GM12873 (cell line): ENCODE data around the gene DDA1.

Experiments
- CTCF ChIP-seq: IDR thresholded peaks from 2 replicates; pipeline ENCODE4 v1.5.1; 2012; ENCODE audit warnings: low read depth, mild to moderate bottlenecking, moderate library complexity, low read length, control low read depth; ENCODE audit not compliant: insufficient read depth; ENCODE audit errors: missing control alignments

DDA1 gene

DNA sequence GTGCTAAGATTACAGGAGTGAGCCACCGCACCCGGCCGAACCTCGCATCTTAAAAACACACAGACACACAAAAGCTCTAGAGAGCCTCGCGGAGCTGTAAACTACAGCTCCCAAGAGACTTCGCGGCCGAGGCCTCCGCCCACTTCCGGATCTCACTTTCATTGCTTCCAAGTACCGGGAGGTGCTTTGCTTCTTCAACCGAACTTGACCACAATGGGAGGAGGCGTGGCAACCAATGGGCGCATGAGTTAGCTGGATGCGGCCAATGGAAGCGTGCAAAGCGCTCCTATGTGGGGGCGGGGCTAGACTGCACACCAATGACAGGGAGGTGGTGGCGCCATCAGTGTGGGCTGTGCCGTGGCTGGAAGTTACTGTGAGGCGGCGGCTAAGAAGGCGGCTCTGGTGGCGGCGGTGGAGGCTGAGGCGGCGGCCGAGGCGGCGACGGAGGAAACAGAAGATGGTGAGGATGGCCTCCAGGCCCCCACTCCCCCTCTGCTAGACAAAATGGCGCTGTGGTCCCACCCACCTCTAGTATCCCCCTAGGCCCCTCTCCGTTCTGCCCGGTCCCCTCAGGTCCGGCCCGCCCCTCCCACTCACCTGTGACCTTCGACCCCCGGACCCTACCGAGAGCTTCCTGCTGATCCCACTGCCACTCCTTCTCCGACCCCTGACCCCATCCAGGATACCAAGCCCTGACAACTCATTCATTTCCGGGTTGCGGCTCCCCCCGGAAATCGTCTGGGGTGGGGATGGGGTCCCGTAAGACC is at the start of gene DDA1:
DDA1 (plus strand) TSS at position 366 of the 767 bp plus-strand sequence; CDS start at position 458, 92 bp downstream.
- no peak for TF ChIP-seq CTCF

DNA sequence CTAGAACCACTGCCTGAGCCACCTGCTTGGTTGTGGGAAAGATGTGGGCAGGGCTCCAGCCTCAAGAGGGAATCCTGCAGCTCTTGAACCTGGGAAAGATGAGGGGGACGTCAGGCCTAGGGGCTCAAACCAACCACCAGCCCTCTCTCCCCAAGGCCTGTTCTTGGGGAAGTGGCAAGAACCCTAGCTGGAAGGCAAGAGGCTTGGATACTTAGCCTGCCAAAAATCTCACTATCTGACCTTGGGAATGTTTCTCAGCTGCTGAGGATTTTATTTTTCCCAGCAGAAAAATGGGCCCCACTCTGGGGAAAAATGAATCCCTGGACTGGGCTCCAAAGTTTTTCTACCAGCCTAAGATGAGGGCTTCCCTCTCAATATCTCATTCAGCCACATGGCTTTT is 49.4 kb upstream of the DDA1 start:
- TF ChIP-seq CTCF = no peak

- TF ChIP-seq CTCF = peak; percentile 99
Observed at GRCh38 chr19:17260842-17261325, 48.5 kb upstream of the DDA1 start.

GRCh38 chr19:17262557-17262956 is 46.8 kb upstream of the DDA1 start:
- TF ChIP-seq CTCF = no peak

DNA sequence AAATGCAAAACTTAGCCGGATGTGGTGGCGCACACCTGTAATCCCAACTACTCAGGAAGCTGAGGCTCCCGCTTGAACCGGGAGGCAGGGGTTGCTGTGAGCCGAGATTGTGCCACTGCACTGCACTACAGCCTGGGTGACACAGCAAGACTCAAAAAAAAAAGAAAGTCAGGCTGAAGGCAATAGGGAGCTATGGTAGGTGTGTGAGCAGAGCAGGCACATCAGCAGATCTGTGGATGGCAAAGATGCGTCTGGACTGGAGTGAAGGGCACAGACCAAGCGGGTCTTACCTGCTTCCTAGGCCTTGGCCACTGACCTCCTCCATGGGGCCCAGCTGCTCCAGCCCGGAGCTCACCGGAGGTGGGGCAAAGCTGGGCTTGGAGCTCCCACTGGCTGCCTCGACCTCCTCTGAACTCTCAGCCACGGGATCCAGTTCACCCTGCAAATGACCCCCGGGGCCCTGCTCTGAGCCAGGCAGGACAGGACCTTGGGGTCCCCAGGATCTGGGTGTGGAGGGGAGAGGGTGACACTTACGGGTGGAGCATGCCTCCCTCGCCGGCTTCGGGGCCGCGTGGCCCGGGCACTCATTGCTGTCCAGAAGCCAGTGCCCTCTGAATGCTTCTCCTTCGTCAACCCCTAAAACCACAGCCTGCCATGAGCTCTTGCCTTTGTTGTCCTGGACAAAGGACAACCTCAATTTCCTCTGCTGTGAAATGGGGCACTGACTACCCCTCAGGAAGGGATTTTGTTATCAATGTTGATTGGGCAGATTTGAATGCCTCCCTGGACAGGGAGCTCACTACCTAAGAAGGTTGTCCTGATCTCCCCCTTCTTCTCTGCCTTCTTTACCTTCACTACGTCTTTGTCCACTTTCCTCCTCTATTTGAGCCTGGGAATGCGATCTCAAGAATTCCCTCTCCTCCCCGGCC is 45.4 kb upstream of the DDA1 start:
- TF ChIP-seq CTCF = no peak

DNA sequence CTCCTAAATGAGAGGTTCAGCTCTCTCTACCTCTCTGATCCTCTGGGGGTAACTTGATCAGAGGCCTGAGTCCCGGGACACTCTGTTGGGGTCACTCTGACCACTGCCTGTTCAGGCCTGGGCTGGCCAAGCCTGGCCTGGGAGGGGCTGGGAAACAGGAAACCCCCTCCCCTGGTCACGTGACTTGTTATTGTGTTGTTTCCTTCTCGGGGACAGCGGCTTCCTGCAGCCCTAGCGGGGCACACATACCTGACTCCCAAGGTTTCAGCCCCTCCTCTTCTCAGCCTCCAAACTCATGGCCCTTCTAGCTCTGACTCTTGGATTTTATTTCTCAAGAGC is 44.8 kb upstream of the DDA1 start, which contains the start of gene USHBP1:
USHBP1 (minus strand) TSS at position 105 of the 339 bp plus-strand sequence. CDS start 446 bp downstream, outside the sequence.
- no peak for TF ChIP-seq CTCF

- no peak for TF ChIP-seq CTCF
Observed at GRCh38 chr19:17266026-17266425, 43.3 kb upstream of the DDA1 start.
